Activated CD8-positive, alpha-beta memory T cell treated with anti-CD3 and anti-CD28 coated beads for 4 hours (primary cell): ENCODE results near the gene CCDC141.
A peak's percentile ranks its signal among the peaks of the same experiment; 100 is the strongest.

Source experiments
- DNase-seq, 2 donors: peaks; one replicate each; pipeline ENCODE4 v3.0.0-alpha.2; 2020; ENCODE audit warnings: low read depth in 2 of 2

The CCDC141 gene

GRCh38 chr2:178913049-178913441 is 136.9 kb downstream of the CCDC141 start:
- DNase-seq = no peak

- no peak for DNase-seq
Measured at GRCh38 chr2:178912416-178913048, 137.4 kb downstream of the CCDC141 start.

- no peak for DNase-seq
Measured at GRCh38 chr2:178911039-178911438, 138.9 kb downstream of the CCDC141 start.

- no peak for DNase-seq
Measured at GRCh38 chr2:178910005-178910404, 139.9 kb downstream of the CCDC141 start.

GRCh38 chr2:178909507-178909906 is 140.4 kb downstream of the CCDC141 start:
- no peak for DNase-seq

- DNase-seq = no peak
Measured at GRCh38 chr2:178908810-178909209, 141.1 kb downstream of the CCDC141 start.

- no peak for DNase-seq
Measured at GRCh38 chr2:178905261-178905660, 144.7 kb downstream of the CCDC141 start.

GRCh38 chr2:178899656-178900055 is 150.3 kb downstream of the CCDC141 start:
- no peak for DNase-seq

- DNase-seq = no peak
Measured at GRCh38 chr2:178895872-178896271, 154.1 kb downstream of the CCDC141 start.

GRCh38 chr2:178895171-178895570 is 154.8 kb downstream of the CCDC141 start:
- no peak for DNase-seq

- DNase-seq = no peak
Measured at GRCh38 chr2:178892751-178893625, 156.9 kb downstream of the CCDC141 start.

GRCh38 chr2:178891959-178892485 is 157.9 kb downstream of the CCDC141 start:
- no peak for DNase-seq

- peak in 1 of 2 donors; percentile 25 for DNase-seq
Measured at GRCh38 chr2:178891265-178891958, 158.5 kb downstream of the CCDC141 start.

- no peak for DNase-seq
Measured at GRCh38 chr2:178886006-178886405, 163.9 kb downstream of the CCDC141 start.

- DNase-seq = no peak
Measured at GRCh38 chr2:178884440-178884839, 165.5 kb downstream of the CCDC141 start.

GRCh38 chr2:178882666-178883440 is 167.1 kb downstream of the CCDC141 start:
- DNase-seq = no peak

GRCh38 chr2:178881075-178881474 is 168.9 kb downstream of the CCDC141 start:
- no peak for DNase-seq

- DNase-seq = no peak
Measured at GRCh38 chr2:178880257-178880656, 169.7 kb downstream of the CCDC141 start.

- no peak for DNase-seq
Measured at GRCh38 chr2:178877874-178878273, 172.1 kb downstream of the CCDC141 start.

- DNase-seq = no peak
Measured at GRCh38 chr2:178874529-178875240, 175.3 kb downstream of the CCDC141 start.

- no peak for DNase-seq
Measured at GRCh38 chr2:178873912-178874311, 176.0 kb downstream of the CCDC141 start.
